Esophagus muscularis mucosa (tissue), 4 donors: ENCODE data around the gene MED13L.

Experiments used
- EP300 ChIP-seq: sonication (generic); formaldehyde crosslinking; IDR thresholded peaks from one replicate; pipeline ENCODE4 v1.6.1; 2017; ENCODE audit warnings: antibody characterized with exemption
- POLR2A ChIP-seq: fragments of 450-650 bp; IDR thresholded peaks from one replicate; pipeline ENCODE4 v1.6.1; 2017; ENCODE audit warnings: antibody characterized with exemption, moderate library complexity, mild to moderate bottlenecking, low read depth
- POLR2AphosphoS5 ChIP-seq, 2 donors: sonication (generic); formaldehyde crosslinking; IDR thresholded peaks; one replicate each; pipeline ENCODE4 v1.6.1; 2017; ENCODE audit warnings: antibody characterized with exemption in 2 of 2
- TF ChIP-seq, protein P1 (sequence below), 3 experiments: fragments of 200-600 bp in 2 of 3; fragments of 450-650 bp in 1 of 3; sonication (generic) in 2 of 3; IDR thresholded peaks; one replicate each; pipeline ENCODE4 v1.5.1; 2017 to 2019; ENCODE audit warnings: antibody characterized with exemption in 3 of 3, mild to moderate bottlenecking in 2 of 3, moderate library complexity in 1 of 3

- TF ChIP-seq EP300 (no peak), POLR2AphosphoS5 (IDR thresholded peaks at IDR 0.05) (no peak), POLR2A (no peak)
- TF ChIP-seq, protein P1, sequence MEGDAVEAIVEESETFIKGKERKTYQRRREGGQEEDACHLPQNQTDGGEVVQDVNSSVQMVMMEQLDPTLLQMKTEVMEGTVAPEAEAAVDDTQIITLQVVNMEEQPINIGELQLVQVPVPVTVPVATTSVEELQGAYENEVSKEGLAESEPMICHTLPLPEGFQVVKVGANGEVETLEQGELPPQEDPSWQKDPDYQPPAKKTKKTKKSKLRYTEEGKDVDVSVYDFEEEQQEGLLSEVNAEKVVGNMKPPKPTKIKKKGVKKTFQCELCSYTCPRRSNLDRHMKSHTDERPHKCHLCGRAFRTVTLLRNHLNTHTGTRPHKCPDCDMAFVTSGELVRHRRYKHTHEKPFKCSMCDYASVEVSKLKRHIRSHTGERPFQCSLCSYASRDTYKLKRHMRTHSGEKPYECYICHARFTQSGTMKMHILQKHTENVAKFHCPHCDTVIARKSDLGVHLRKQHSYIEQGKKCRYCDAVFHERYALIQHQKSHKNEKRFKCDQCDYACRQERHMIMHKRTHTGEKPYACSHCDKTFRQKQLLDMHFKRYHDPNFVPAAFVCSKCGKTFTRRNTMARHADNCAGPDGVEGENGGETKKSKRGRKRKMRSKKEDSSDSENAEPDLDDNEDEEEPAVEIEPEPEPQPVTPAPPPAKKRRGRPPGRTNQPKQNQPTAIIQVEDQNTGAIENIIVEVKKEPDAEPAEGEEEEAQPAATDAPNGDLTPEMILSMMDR (IDR thresholded peaks at IDR 0.05) = no peak
Observed at GRCh38 chr12:116288735-116289134, 11.2 kb upstream of the MED13L start.
